ENCODE measurements around the gene KAZN.

The KAZN gene

DNA sequence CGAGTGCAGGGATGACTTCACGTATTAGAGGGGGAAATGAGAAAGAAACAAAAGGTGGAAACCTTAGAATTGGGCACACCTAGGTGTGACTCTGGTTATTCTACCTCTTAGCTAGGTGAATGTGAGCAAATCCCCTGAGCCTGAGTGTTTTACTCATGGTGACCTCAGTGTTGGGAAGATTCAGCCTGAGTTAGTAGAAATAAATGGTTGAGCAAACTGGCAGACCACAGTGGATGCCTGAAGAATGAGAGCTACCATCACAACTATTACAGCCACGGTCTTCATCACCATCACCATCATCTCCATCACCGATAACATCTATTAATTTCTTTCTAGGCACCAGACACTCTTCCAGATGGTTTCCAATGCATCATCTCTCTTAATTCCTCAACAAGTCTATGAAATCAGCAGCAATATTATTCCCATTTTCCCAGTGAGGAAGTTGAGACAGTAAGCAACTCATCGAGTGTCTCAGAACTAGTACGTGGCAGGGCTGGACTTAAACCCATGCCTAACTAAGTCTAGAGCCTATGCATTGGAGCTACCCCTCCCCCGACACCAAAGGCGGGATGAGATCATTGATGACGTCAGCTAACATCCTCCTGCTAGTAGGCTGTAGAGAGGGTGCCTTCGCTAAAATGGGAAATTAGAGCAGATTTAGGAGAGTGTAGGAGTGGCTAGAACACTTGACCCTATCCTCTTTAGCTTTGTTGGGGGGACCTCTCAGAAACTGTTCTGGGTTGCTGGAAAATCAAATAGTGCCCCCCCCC is 7.9 kb upstream of the KAZN start:
- H3K4me1 ChIP-seq (ENCODE audit: control insufficient read depth, insufficient read depth, low read length), result no peaks in the 10 kb centered on the region

GRCh38 chr1:14591600-14591999 is 6.9 kb upstream of the KAZN start:
- H3K4me1 ChIP-seq (ENCODE audit: control insufficient read depth, insufficient read depth, low read length), result no peaks in the 10 kb centered on the region
- H3K27me3 ChIP-seq (replicated peaks; ENCODE audit: control insufficient read depth, insufficient read depth, low read length), result peaks cover 32% of the 10 kb centered on the region
- DNase-seq (ENCODE audit: low read depth), result no peak
- H3K9me3 ChIP-seq (ENCODE audit: control insufficient read depth, low read length), result no peaks in the 10 kb centered on the region
- H3K4me3 ChIP-seq (ENCODE audit: low read length), result no peak overlapping the region
- H3K36me3 ChIP-seq (ENCODE audit: control insufficient read depth, insufficient read depth, low read length, severe bottlenecking), result no peaks in the 10 kb centered on the region
- H3K9ac ChIP-seq (ENCODE audit: low read length), result no peak overlapping the region

More for the DNA sequence above, 7.9 kb upstream of the KAZN start:
- Histone ChIP-seq H3K27me3 (replicated peaks; ENCODE audit: control insufficient read depth, insufficient read depth, low read length) (peaks cover 32% of the 10 kb centered on the region), H3K36me3 (ENCODE audit: control insufficient read depth, insufficient read depth, low read length, severe bottlenecking) (no peaks in the 10 kb centered on the region), H3K4me3 (ENCODE audit: low read length) (no peak overlapping the region), H3K9me3 (ENCODE audit: control insufficient read depth, low read length) (no peaks in the 10 kb centered on the region), H3K9ac (ENCODE audit: low read length) (no peak overlapping the region)
- no peak for DNase-seq (ENCODE audit: low read depth)

DNA sequence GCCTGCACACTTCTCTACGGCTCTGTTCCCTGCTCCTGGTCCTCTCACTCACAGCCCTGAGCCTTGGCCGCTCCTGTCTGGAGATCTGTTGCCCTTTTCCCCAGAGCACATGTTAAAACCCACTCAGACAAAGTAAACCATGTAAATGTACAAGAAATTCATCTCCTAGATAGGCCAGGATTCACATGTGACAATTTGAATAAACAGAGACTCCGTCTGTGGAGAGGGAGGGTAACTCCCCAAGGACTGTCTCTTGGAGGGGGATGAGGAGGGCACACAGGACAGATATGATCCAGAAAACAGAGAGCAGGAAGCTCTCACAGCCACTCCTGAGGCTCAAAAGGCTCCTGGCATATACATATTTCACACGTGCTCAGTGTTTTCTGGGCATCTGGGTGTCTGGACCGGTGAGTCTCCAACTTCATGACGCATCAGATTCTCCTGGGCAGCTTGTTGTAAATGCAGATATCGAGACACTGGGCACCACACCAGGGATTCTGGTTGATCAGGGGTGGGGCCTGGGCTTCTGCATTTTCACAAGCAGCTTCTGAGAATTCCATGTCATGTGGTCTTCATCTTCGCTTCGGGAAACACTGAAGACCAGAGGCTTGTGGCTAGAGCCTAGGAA is 6.4 kb upstream of the KAZN start:
- peaks cover 32% of the 10 kb centered on the region for H3K27me3 ChIP-seq (replicated peaks; ENCODE audit: control insufficient read depth, insufficient read depth, low read length)
- no peak overlapping the region for H3K4me3 ChIP-seq (ENCODE audit: low read length)
- H3K4me1 ChIP-seq (ENCODE audit: control insufficient read depth, insufficient read depth, low read length), result no peaks in the 10 kb centered on the region
- H3K9ac ChIP-seq (ENCODE audit: low read length), result no peak overlapping the region
- H3K36me3 ChIP-seq (ENCODE audit: control insufficient read depth, insufficient read depth, low read length, severe bottlenecking), result no peaks in the 10 kb centered on the region
- no peaks in the 10 kb centered on the region for H3K9me3 ChIP-seq (ENCODE audit: control insufficient read depth, low read length)
- no peak for DNase-seq (ENCODE audit: low read depth)

DNA sequence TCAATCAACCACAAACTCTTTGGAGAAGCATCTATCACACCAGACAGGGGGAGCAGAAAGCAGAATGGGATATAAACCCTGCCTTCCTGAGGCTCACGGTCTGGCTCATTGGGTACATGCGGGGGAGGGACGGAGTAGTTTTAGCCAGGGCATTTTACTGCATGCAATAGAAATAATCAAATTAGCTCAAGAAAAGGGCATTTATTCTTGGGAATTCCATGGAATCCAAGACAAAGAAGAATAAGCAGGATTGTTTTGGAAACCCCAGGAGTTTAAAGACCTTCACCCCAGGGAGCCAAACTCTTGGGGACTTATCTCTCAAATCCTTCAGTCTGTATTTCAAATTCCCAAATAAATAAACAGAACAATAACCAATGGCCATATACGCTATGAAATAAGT is 5.2 kb upstream of the KAZN start:
- no peaks in the 10 kb centered on the region for H3K9me3 ChIP-seq (ENCODE audit: control insufficient read depth, low read length)
- no peak overlapping the region for H3K9ac ChIP-seq (ENCODE audit: low read length)
- peaks cover 32% of the 10 kb centered on the region for H3K27me3 ChIP-seq (replicated peaks; ENCODE audit: control insufficient read depth, insufficient read depth, low read length)
- H3K4me3 ChIP-seq (ENCODE audit: low read length), result no peak overlapping the region
- no peak for DNase-seq (ENCODE audit: low read depth)
- H3K4me1 ChIP-seq (ENCODE audit: control insufficient read depth, insufficient read depth, low read length), result peaks cover 5% of the 10 kb centered on the region
- H3K36me3 ChIP-seq (ENCODE audit: control insufficient read depth, insufficient read depth, low read length, severe bottlenecking), result no peaks in the 10 kb centered on the region

GRCh38 chr1:14594045-14594444 is 4.4 kb upstream of the KAZN start:
- Histone ChIP-seq H3K9me3 (ENCODE audit: control insufficient read depth, low read length) (no peaks in the 10 kb centered on the region), H3K4me1 (ENCODE audit: control insufficient read depth, insufficient read depth, low read length) (peaks cover 5% of the 10 kb centered on the region), H3K4me3 (ENCODE audit: low read length) (no peak overlapping the region), H3K9ac (ENCODE audit: low read length) (no peak overlapping the region), H3K27me3 (replicated peaks; ENCODE audit: control insufficient read depth, insufficient read depth, low read length) (peaks cover 32% of the 10 kb centered on the region), H3K36me3 (ENCODE audit: control insufficient read depth, insufficient read depth, low read length, severe bottlenecking) (no peaks in the 10 kb centered on the region)
- no peak for DNase-seq (ENCODE audit: low read depth)

GRCh38 chr1:14596591-14596990 is 1.9 kb upstream of the KAZN start:
- H3K4me1 ChIP-seq (ENCODE audit: control insufficient read depth, insufficient read depth, low read length), result peaks cover 20% of the 10 kb centered on the region
- no peak overlapping the region for H3K4me3 ChIP-seq (ENCODE audit: low read length)
- H3K27me3 ChIP-seq (replicated peaks; ENCODE audit: control insufficient read depth, insufficient read depth, low read length), result peaks cover 30% of the 10 kb centered on the region
- no peaks in the 10 kb centered on the region for H3K9me3 ChIP-seq (ENCODE audit: control insufficient read depth, low read length)
- DNase-seq (ENCODE audit: low read depth), result no peak
- H3K36me3 ChIP-seq (ENCODE audit: control insufficient read depth, insufficient read depth, low read length, severe bottlenecking), result no peaks in the 10 kb centered on the region
- no peak overlapping the region for H3K9ac ChIP-seq (ENCODE audit: low read length)

- peak overlapping the region; percentile 78 for H3K9ac ChIP-seq (ENCODE audit: low read length)
- H3K36me3 ChIP-seq (ENCODE audit: control insufficient read depth, insufficient read depth, low read length, severe bottlenecking), result no peaks in the 10 kb centered on the region
- peak; percentile 16 for DNase-seq (ENCODE audit: low read depth)
- H3K9me3 ChIP-seq (ENCODE audit: control insufficient read depth, low read length), result no peaks in the 10 kb centered on the region
- peaks cover 22% of the 10 kb centered on the region for H3K27me3 ChIP-seq (replicated peaks; ENCODE audit: control insufficient read depth, insufficient read depth, low read length)
- peak overlapping the region; percentile 87 for H3K4me3 ChIP-seq (ENCODE audit: low read length)
- peaks cover 29% of the 10 kb centered on the region for H3K4me1 ChIP-seq (ENCODE audit: control insufficient read depth, insufficient read depth, low read length)
Observed at GRCh38 chr1:14597343-14598006, 1.0 kb upstream of the KAZN start.

GRCh38 chr1:14598007-14598497 is 433 bp upstream of the KAZN start:
- peaks cover 31% of the 10 kb centered on the region for H3K4me1 ChIP-seq (ENCODE audit: control insufficient read depth, insufficient read depth, low read length)
- H3K27me3 ChIP-seq (replicated peaks; ENCODE audit: control insufficient read depth, insufficient read depth, low read length), result peaks cover 17% of the 10 kb centered on the region
- no peaks in the 10 kb centered on the region for H3K36me3 ChIP-seq (ENCODE audit: control insufficient read depth, insufficient read depth, low read length, severe bottlenecking)
- no peaks in the 10 kb centered on the region for H3K9me3 ChIP-seq (ENCODE audit: control insufficient read depth, low read length)
- H3K4me3 ChIP-seq (ENCODE audit: low read length), result peak overlapping the region; percentile 87
- no peak for DNase-seq (ENCODE audit: low read depth)
- H3K9ac ChIP-seq (ENCODE audit: low read length), result peak overlapping the region; percentile 78

- DNase-seq (ENCODE audit: low read depth), result peak; percentile 21
Observed at GRCh38 chr1:14599183-14599791, 802 bp downstream of the KAZN start.

GRCh38 chr1:14599800-14600199 is 1.3 kb downstream of the KAZN start:
- H3K36me3 ChIP-seq (ENCODE audit: control insufficient read depth, insufficient read depth, low read length, severe bottlenecking), result no peaks in the 10 kb centered on the region
- H3K27me3 ChIP-seq (replicated peaks; ENCODE audit: control insufficient read depth, insufficient read depth, low read length), result peaks cover 11% of the 10 kb centered on the region
- H3K4me1 ChIP-seq (ENCODE audit: control insufficient read depth, insufficient read depth, low read length), result peaks cover 31% of the 10 kb centered on the region
- H3K4me3 ChIP-seq (ENCODE audit: low read length), result peak overlapping the region; percentile 87
- peak overlapping the region; percentile 78 for H3K9ac ChIP-seq (ENCODE audit: low read length)
- no peak for DNase-seq (ENCODE audit: low read depth)
- no peaks in the 10 kb centered on the region for H3K9me3 ChIP-seq (ENCODE audit: control insufficient read depth, low read length)

More at GRCh38 chr1:14599183-14599791, 802 bp downstream of the KAZN start:
- peaks cover 9% of the 10 kb centered on the region for H3K27me3 ChIP-seq (replicated peaks; ENCODE audit: control insufficient read depth, insufficient read depth, low read length)
- H3K9ac ChIP-seq (ENCODE audit: low read length), result peak overlapping the region; percentile 78
- H3K4me3 ChIP-seq (ENCODE audit: low read length), result peak overlapping the region; percentile 87
- H3K9me3 ChIP-seq (ENCODE audit: control insufficient read depth, low read length), result no peaks in the 10 kb centered on the region
- no peaks in the 10 kb centered on the region for H3K36me3 ChIP-seq (ENCODE audit: control insufficient read depth, insufficient read depth, low read length, severe bottlenecking)
- peaks cover 31% of the 10 kb centered on the region for H3K4me1 ChIP-seq (ENCODE audit: control insufficient read depth, insufficient read depth, low read length)

Data from adipocyte (in vitro differentiated cells).